OCI-LY7 (cell line): ENCODE results near the gene CSPG5.

Source experiments
- CTCF ChIP-seq: fragments of 200-600 bp; sonication (generic); conservative IDR thresholded peaks from 2 replicates; pipeline ENCODE4 v1.5.1; 2014; ENCODE audit warnings: mild to moderate bottlenecking, antibody characterized with exemption, low read length, moderate library complexity, mixed read lengths
- EZH2phosphoT487 ChIP-seq: fragments of 200-600 bp; sonication (generic); IDR thresholded peaks from 2 replicates; pipeline ENCODE4 v1.6.1; 2018; ENCODE audit warnings: low read depth, borderline replicate concordance, mild to moderate bottlenecking, mixed run types, antibody characterized with exemption, low read length, moderate library complexity, mixed read lengths

- TF ChIP-seq CTCF (no peak), EZH2phosphoT487 (no peak)
Measured at GRCh38 chr3:47512416-47513124, 66.1 kb downstream of the CSPG5 start.
